ENCODE measurements around the gene RARG. TPM values are rescaled to one million over a fixed set of nuclear protein-coding genes. Genes with fewer than 3 reads are reported as not detected.

RARG gene
- total and polyA plus RNA-seq, 2 of the 8 experiments (the other 6 are each of a cell fraction or from before 2014, with no cell fraction given), result 68.6 to 68.9 TPM

GRCh38 chr12:53274445-53274844 is 42.4 kb upstream of the RARG start:
- H3K27me3 ChIP-seq (replicated peaks in 1 of 4; ENCODE audit: control insufficient read depth in 3 of 4, extremely low read depth in 1 of 4, insufficient read depth in 3 of 4, low read length in 3 of 4), result no peaks in the 10 kb centered on the region
- H3K9ac ChIP-seq (replicated peaks in 1 of 4; ENCODE audit: extremely low read depth in 1 of 4, low read depth in 3 of 4, low read length in 3 of 4), result no peak overlapping the region
- H3K23me2 ChIP-seq (ENCODE audit: low read depth, low read length), result no peaks in the 10 kb centered on the region
- CTCF ChIA-PET (ENCODE audit: partially characterized antibody), result interaction anchor here (1.0 to 9.8 kb wide), 3 partner anchors 13 to 62 kb away, joined by 3 to 179 read pairs (median 3); no protein-coding TSS in a partner anchor
- DNase-seq (ENCODE audit: low read depth in 1 of 2, low spot score in 2 of 2) (no peak), FAIRE-seq (no peak)
- peaks cover 0 to 4% (median under 1%) of the 10 kb centered on the region in 4 experiments; a peak in 3 of 7 replicates for H3K4me1 ChIP-seq (replicated peaks in 1 of 4; ENCODE audit: control insufficient read depth in 3 of 4, insufficient read depth in 4 of 4, low read length in 3 of 4)
- no peak overlapping the region for H3K14ac ChIP-seq (ENCODE audit: insufficient read length)
- H4K20me1 ChIP-seq (replicated peaks in 1 of 2; ENCODE audit: control insufficient read depth in 1 of 2, insufficient read depth in 2 of 2, low read length in 2 of 2), result peaks cover 4 to 11% of the 10 kb centered on the region in 2 experiments
- no peak overlapping the region for H3K27ac ChIP-seq (ENCODE audit: low read depth, low read length)
- H2AFZ ChIP-seq (ENCODE audit: low read length), result no peak overlapping the region
- H3K79me1 ChIP-seq (ENCODE audit: low read depth, low read length), result peaks cover 9% of the 10 kb centered on the region
- H2BK5ac ChIP-seq (ENCODE audit: low read depth, low read length), result no peak overlapping the region
- H3K36me3 ChIP-seq (ENCODE audit: control insufficient read depth in 2 of 4, insufficient read depth in 4 of 4, low read length in 3 of 4), result peaks cover 14 to 55% (median 37%) of the 10 kb centered on the region in 4 experiments
- no peak overlapping the region for H4K5ac ChIP-seq (ENCODE audit: insufficient read length, low read depth, low read length)
- no peak overlapping the region for H2BK20ac ChIP-seq (ENCODE audit: low read length)
- no peak overlapping the region for H2BK12ac ChIP-seq (ENCODE audit: low read depth, low read length)
- POLR2A ChIA-PET (ENCODE audit: partially characterized antibody), result no interaction called here
- H3K4me2 ChIP-seq (ENCODE audit: insufficient read depth in 1 of 2, low read depth in 2 of 2, low read length in 2 of 2), result no peak overlapping the region
- no peak overlapping the region for H3K56ac ChIP-seq (replicated peaks; ENCODE audit: insufficient read length, low read depth, low read length)
- H2BK15ac ChIP-seq (ENCODE audit: low read length), result no peak overlapping the region
- H4K8ac ChIP-seq (ENCODE audit: extremely low read depth, insufficient read depth, low read length), result no peak overlapping the region
- H3K4ac ChIP-seq (replicated peaks; ENCODE audit: insufficient read length, low read depth, low read length), result no peak overlapping the region
- 95% methylated on average over 5 of the region's 5 CpGs; no CpG with 5 or more reads in 1 of the 2 experiments for WGBS, 2 experiments (ENCODE audit: extremely low coverage in 1 of 2, insufficient coverage in 1 of 2, insufficient read length in 1 of 2, insufficient replicate concordance in 2 of 2, low coverage in 1 of 2, low lambda C conversion rate in 2 of 2, missing lambda C conversion rate in 1 of 2)
- H4K91ac ChIP-seq (replicated peaks; ENCODE audit: insufficient read length, low read length), result no peak overlapping the region
- H3K23ac ChIP-seq (ENCODE audit: insufficient read length), result no peak overlapping the region
- no peak overlapping the region for H3K18ac ChIP-seq (ENCODE audit: extremely low read depth, low read length)
- H2AK5ac ChIP-seq (ENCODE audit: low read depth, low read length), result no peak overlapping the region
- no peak overlapping the region for H3K4me3 ChIP-seq (ENCODE audit: extremely low read depth in 1 of 4, insufficient read depth in 2 of 4, low read depth in 3 of 4, low read length in 4 of 4)
- H2BK120ac ChIP-seq (replicated peaks; ENCODE audit: low read depth, low read length), result no peak overlapping the region
- H3K79me2 ChIP-seq (ENCODE audit: control insufficient read depth in 1 of 2, insufficient read depth in 2 of 2, low read length in 2 of 2), result peaks cover 0 to 14% of the 10 kb centered on the region in 2 experiments; a peak in 2 of 4 replicates
- H3K9me3 ChIP-seq (ENCODE audit: insufficient read depth in 2 of 2, low read depth in 1 of 2, low read length in 1 of 2), result no peaks in the 10 kb centered on the region
- TF ChIP-seq RXRA (IDR thresholded peaks at IDR 0.05; ENCODE audit: insufficient read depth, low read depth, low read length) (no peak), RNF2 (IDR thresholded peaks at IDR 0.05; ENCODE audit: borderline replicate concordance, low read depth, low read length, missing control alignments, poor library complexity, severe bottlenecking) (no peak), KDM1A (IDR thresholded peaks at IDR 0.05; ENCODE audit: borderline replicate concordance, low read length) (no peak), HDAC6 (IDR thresholded peaks at IDR 0.05; ENCODE audit: low read depth, low read length) (no peak), ATF3 (IDR thresholded peaks at IDR 0.05; ENCODE audit: insufficient read depth, low read depth, low read length) (no peak), ASH2L (IDR thresholded peaks at IDR 0.05; ENCODE audit: low read length) (no peak), RBBP5 (IDR thresholded peaks at IDR 0.05; ENCODE audit: borderline replicate concordance, low read depth, low read length) (no peak), PHF8 (conservative IDR thresholded peaks at IDR 0.05; ENCODE audit: low read depth, low read length) (no peak), EGR1 (IDR thresholded peaks at IDR 0.05; ENCODE audit: borderline replicate concordance, low read depth, low read length) (no peak), CREB1 (IDR thresholded peaks at IDR 0.05) (no peak), POU5F1 (IDR thresholded peaks at IDR 0.05; ENCODE audit: low read depth, low read length) (no peak)
